GM23338 (cell line): Measurements from ENCODE around the gene EHD4.

Source experiments
- CREB1 ChIP-seq: fragments of 250-450 bp; sonication (Bioruptor Pico); IDR thresholded peaks from 2 replicates; pipeline ENCODE4 v1.5.0; 2020; ENCODE audit warnings: low read depth, mild to moderate bottlenecking, moderate library complexity
- CTCF ChIP-seq, 2 experiments: fragments of 200-600 bp in 1 of 2; sonication (generic) in 1 of 2; conservative IDR thresholded peaks; 2 replicates each; pipeline versions ENCODE4 v1.5.1 to v1.6.1; 2016 to 2017; ENCODE audit warnings: antibody characterized with exemption in 2 of 2, low read depth in 2 of 2, mild to moderate bottlenecking in 2 of 2, moderate library complexity in 1 of 2
- ETS1 ChIP-seq: IDR thresholded peaks from 2 replicates; pipeline ENCODE4 v1.6.1; 2016; ENCODE audit warnings: antibody characterized with exemption
- EZH2 ChIP-seq: fragments of 200-600 bp; sonication (generic); IDR thresholded peaks from one replicate; pipeline ENCODE4 v1.8.0; 2017; ENCODE audit warnings: antibody characterized with exemption, mild to moderate bottlenecking, low read depth; ENCODE audit not compliant: unreplicated experiment
- EZH2phosphoT487 ChIP-seq: fragments of 200-600 bp; sonication (generic); IDR thresholded peaks from one replicate; pipeline ENCODE4 v1.8.1; 2018; ENCODE audit warnings: antibody characterized with exemption; ENCODE audit not compliant: unreplicated experiment
- JUNB ChIP-seq: IDR thresholded peaks from one replicate; pipeline ENCODE4 v1.6.1; 2016; ENCODE audit warnings: antibody characterized with exemption; ENCODE audit not compliant: unreplicated experiment
- NANOG ChIP-seq: IDR thresholded peaks from 2 replicates; pipeline ENCODE4 v1.6.1; 2016; ENCODE audit warnings: antibody characterized with exemption, borderline replicate concordance
- POLR2AphosphoS5 ChIP-seq: IDR thresholded peaks from 2 replicates; pipeline ENCODE4 v1.6.1; 2016; ENCODE audit warnings: antibody characterized with exemption, low read depth
- REST ChIP-seq: IDR thresholded peaks from one replicate; pipeline ENCODE4 v1.6.1; 2018; ENCODE audit warnings: antibody characterized with exemption; ENCODE audit not compliant: unreplicated experiment
- STAT1 ChIP-seq: IDR thresholded peaks from one replicate; pipeline ENCODE4 v1.6.1; 2016; ENCODE audit warnings: antibody characterized with exemption; ENCODE audit not compliant: unreplicated experiment
- ZNF331 ChIP-seq: fragments of 250-450 bp; sonication (Bioruptor Pico); IDR thresholded peaks from 2 replicates; pipeline ENCODE4 v1.5.0; 2020; ENCODE audit warnings: low read depth, mild to moderate bottlenecking, moderate library complexity

- TF ChIP-seq EZH2 (no peak), CTCF (conservative IDR thresholded peaks at IDR 0.05; ENCODE audit: low read depth in 2 of 2) (no peak), POLR2AphosphoS5 (no peak), EZH2phosphoT487 (no peak), CREB1 (CRISPR knock-in tag) (no peak), NANOG (no peak), ETS1 (no peak), REST (no peak), JUNB (no peak), ZNF331 (no peak), STAT1 (no peak)
Observed at GRCh38 chr15:42010434-42010833, 38.1 kb upstream of the EHD4 start.
